GM23338 (cell line): ENCODE data around the gene FCHSD2. TPM values are rescaled to one million over a fixed set of nuclear protein-coding genes. Genes with fewer than 3 reads are reported as not detected.

Experiments used
- ATAC-seq: fragments of 200-7000 bp; cut with Tn5 transposase; 3 replicates; pipeline ENCODE4 v1.9.1; 2020
- DNase-seq: peaks from one replicate; pipeline ENCODE4 v3.0.0-alpha.2; 2015; ENCODE audit warnings: low spot score
- H2AFZ ChIP-seq: fragments of 200-600 bp; sonication (generic); 2 replicates; pipeline ENCODE4 v1.8.0; 2016; ENCODE audit warnings: antibody characterized with exemption, mild to moderate bottlenecking, moderate library complexity
- H3F3A ChIP-seq: fragments of 200-600 bp; sonication (generic); replicated peaks from 2 replicates; pipeline ENCODE4 v1.8.0; 2017; ENCODE audit warnings: antibody characterized with exemption, mixed run types, low read depth
- H3K27ac ChIP-seq: fragments of 200-600 bp; sonication (generic); 2 replicates; pipeline ENCODE4 v1.6.1; 2016; ENCODE audit warnings: low read depth
- H3K27me3 ChIP-seq: fragments of 200-600 bp; sonication (generic); 2 replicates; pipeline ENCODE4 v1.8.0; 2016; ENCODE audit warnings: mild to moderate bottlenecking, mixed run types, moderate library complexity; ENCODE audit not compliant: insufficient read depth
- H3K36me3 ChIP-seq: fragments of 200-600 bp; sonication (generic); 2 replicates; pipeline ENCODE4 v1.8.0; 2016; ENCODE audit warnings: mild to moderate bottlenecking; ENCODE audit not compliant: insufficient read depth
- H3K4me1 ChIP-seq: fragments of 200-600 bp; sonication (generic); 2 replicates; pipeline ENCODE4 v1.8.0; 2016; ENCODE audit warnings: mild to moderate bottlenecking, moderate library complexity; ENCODE audit not compliant: insufficient read depth
- H3K4me2 ChIP-seq: fragments of 200-600 bp; sonication (generic); 2 replicates; pipeline ENCODE4 v1.7.1; 2017; ENCODE audit warnings: mixed run types
- H3K4me3 ChIP-seq: fragments of 200-600 bp; sonication (generic); 2 replicates; pipeline ENCODE4 v1.6.1; 2016; ENCODE audit warnings: mixed run types
- H3K79me2 ChIP-seq: fragments of 200-600 bp; sonication (generic); replicated peaks from 2 replicates; pipeline ENCODE4 v1.8.0; 2017; ENCODE audit warnings: mild to moderate bottlenecking; ENCODE audit not compliant: insufficient read depth
- H3K9me2 ChIP-seq: fragments of 200-600 bp; sonication (generic); 2 replicates; pipeline ENCODE4 v1.8.0; 2017; ENCODE audit not compliant: insufficient read depth
- H4K20me1 ChIP-seq: fragments of 200-600 bp; sonication (generic); replicated peaks from 2 replicates; pipeline ENCODE4 v1.8.0; 2017; ENCODE audit warnings: mild to moderate bottlenecking; ENCODE audit not compliant: insufficient read depth
- H3K27ac Mint-ChIP-seq: 2 replicates; pipeline ENCODE4 v1.8.0; 2020; ENCODE audit warnings: inconsistent platforms, mild to moderate bottlenecking, moderate library complexity, mixed read lengths
- H3K27me3 Mint-ChIP-seq: 3 replicates; pipeline ENCODE4 v1.8.0; 2022; ENCODE audit warnings: low read depth, mild to moderate bottlenecking, moderate library complexity, mixed read lengths, inconsistent platforms; ENCODE audit not compliant: insufficient read depth, poor library complexity
- H3K36me3 Mint-ChIP-seq: 3 replicates; pipeline ENCODE4 v1.8.0; 2021; ENCODE audit warnings: low read depth, mild to moderate bottlenecking, inconsistent platforms, moderate library complexity, mixed read lengths
- H3K4me1 Mint-ChIP-seq: 3 replicates; pipeline ENCODE4 v1.8.0; 2020; ENCODE audit warnings: mild to moderate bottlenecking, inconsistent platforms, mixed read lengths
- H3K4me3 Mint-ChIP-seq: 3 replicates; pipeline ENCODE4 v1.8.0; 2021; ENCODE audit warnings: moderate library complexity, mild to moderate bottlenecking, inconsistent platforms, mixed read lengths
- H3K9me3 Mint-ChIP-seq: 3 replicates; pipeline ENCODE4 v1.8.0; 2020; ENCODE audit warnings: moderate library complexity, mild to moderate bottlenecking, inconsistent platforms, mixed read lengths
- CREB1 ChIP-seq: fragments of 250-450 bp; sonication (Bioruptor Pico); IDR thresholded peaks from 2 replicates; pipeline ENCODE4 v1.5.0; 2020; ENCODE audit warnings: low read depth, mild to moderate bottlenecking, moderate library complexity
- EZH2 ChIP-seq: fragments of 200-600 bp; sonication (generic); IDR thresholded peaks from one replicate; pipeline ENCODE4 v1.8.0; 2017; ENCODE audit warnings: antibody characterized with exemption, mild to moderate bottlenecking, low read depth; ENCODE audit not compliant: unreplicated experiment
- NANOG ChIP-seq: IDR thresholded peaks from 2 replicates; pipeline ENCODE4 v1.6.1; 2016; ENCODE audit warnings: antibody characterized with exemption, borderline replicate concordance
- POLR2AphosphoS5 ChIP-seq: IDR thresholded peaks from 2 replicates; pipeline ENCODE4 v1.6.1; 2016; ENCODE audit warnings: antibody characterized with exemption, low read depth
- REST ChIP-seq: IDR thresholded peaks from one replicate; pipeline ENCODE4 v1.6.1; 2018; ENCODE audit warnings: antibody characterized with exemption; ENCODE audit not compliant: unreplicated experiment
- STAT1 ChIP-seq: IDR thresholded peaks from one replicate; pipeline ENCODE4 v1.6.1; 2016; ENCODE audit warnings: antibody characterized with exemption; ENCODE audit not compliant: unreplicated experiment
- ZNF114 ChIP-seq: fragments of 250-450 bp; sonication (Bioruptor Pico); IDR thresholded peaks from 2 replicates; pipeline ENCODE4 v1.5.0; 2020; ENCODE audit warnings: mild to moderate bottlenecking, moderate library complexity
- polyA plus RNA-seq: library from polyadenylated mRNA; unstranded; fragments of >200 nt; fragmentation: Nextera tagmentation; extraction: Ambion mirVana; gene quantifications from 2 replicates; pipeline ENCODE4 v1.2.1, GENCODE V29; 2016
- total RNA-seq: library from RNA; depleted of rRNA; stranded (reverse); fragments of >200 nt; shearing (Covaris generic); gene quantifications from 2 replicates; pipeline ENCODE4 v1.2.3, GENCODE V29; 2014
- TF ChIP-seq, protein P1 (sequence below): fragments of 250-450 bp; sonication (Bioruptor Pico); IDR thresholded peaks from 2 replicates; pipeline ENCODE4 v1.5.0; 2020; ENCODE audit warnings: mild to moderate bottlenecking, moderate library complexity
- TF ChIP-seq, protein P2 (sequence below), 2 experiments: fragments of 200-600 bp in 1 of 2; sonication (generic) in 1 of 2; conservative IDR thresholded peaks; 2 replicates each; pipeline versions ENCODE4 v1.5.1 to v1.6.1; 2016 to 2017; ENCODE audit warnings: antibody characterized with exemption in 2 of 2, low read depth in 2 of 2, mild to moderate bottlenecking in 2 of 2, moderate library complexity in 1 of 2

Gene FCHSD2
- total and polyA plus RNA-seq, 2 experiments from 2014 or later: 3.6 to 5.2 TPM

DNA sequence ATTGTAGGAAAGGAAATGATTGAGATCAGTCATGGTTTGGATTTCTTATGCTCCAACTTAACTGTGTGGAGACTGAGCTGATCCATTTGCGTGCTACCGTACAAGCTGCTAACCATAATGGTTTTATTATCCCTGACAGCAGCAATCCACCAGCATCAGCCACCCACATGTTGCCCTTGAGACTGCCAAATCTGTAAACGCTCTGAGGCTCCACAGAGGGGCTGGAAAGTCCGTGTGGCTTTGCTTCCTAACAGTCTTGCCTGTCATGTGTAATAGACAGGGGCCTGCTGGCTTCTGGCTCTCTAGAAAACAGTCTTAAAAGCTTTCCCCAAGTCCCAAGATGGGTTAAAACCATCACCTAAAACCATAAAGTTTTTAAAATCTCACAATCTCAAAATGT lies 297.8 kb downstream of the FCHSD2 start (continued):
- TF ChIP-seq EZH2 (no peak), STAT1 (no peak), POLR2AphosphoS5 (no peak), CREB1 (CRISPR knock-in tag) (no peak), ZNF114 (CRISPR knock-in tag) (no peak), REST (no peak)

DNA sequence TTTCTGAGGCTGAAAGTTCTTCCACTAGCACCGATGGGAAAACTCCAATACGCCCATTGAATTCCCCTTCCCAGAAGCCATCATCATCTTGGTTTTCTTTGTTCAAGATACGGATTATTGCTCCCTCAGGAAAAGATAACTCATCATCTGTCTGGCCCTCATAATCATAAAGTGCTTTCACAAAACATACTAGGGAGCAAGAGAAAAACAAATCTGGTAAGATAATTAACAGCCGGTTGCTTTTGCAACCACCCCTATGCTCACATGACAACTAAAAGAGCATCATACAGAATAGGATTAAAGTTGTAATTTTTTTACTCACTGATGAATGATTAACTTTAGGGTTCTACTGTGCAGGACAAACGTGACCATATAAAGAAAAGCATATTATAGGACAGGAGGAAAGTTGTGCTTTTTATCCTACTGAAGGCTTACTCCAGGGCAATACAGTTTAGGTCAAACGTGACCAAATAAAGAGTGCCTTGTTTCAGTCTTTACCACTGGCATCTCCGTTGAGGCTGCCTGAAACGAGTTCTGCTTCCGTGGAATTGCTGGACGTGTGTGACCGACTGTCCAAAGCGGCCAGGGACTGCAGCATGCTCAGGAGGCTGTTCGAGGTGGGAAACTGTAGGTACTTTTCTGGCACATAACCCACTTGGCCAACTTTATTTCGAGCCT lies 299.3 kb downstream of the FCHSD2 start:
- H3K27me3 Mint-ChIP-seq: no peaks in the 10 kb centered on the region
- peaks cover 4% of the 10 kb centered on the region; the same call in 1 of the 2 replicates for H3F3A ChIP-seq
- no peaks in the 10 kb centered on the region for H3K9me2 ChIP-seq
- H3K4me1 ChIP-seq: no peaks in the 10 kb centered on the region
- no peak overlapping the region for H3K27ac Mint-ChIP-seq
- no peak overlapping the region for H3K4me2 ChIP-seq
- no peaks in the 10 kb centered on the region for H3K36me3 ChIP-seq
- DNase-seq: no peak
- H3K36me3 Mint-ChIP-seq: no peaks in the 10 kb centered on the region
- H3K9me3 Mint-ChIP-seq: no peaks in the 10 kb centered on the region
- no peaks in the 10 kb centered on the region; the same call in 1 of the 2 replicates for H4K20me1 ChIP-seq
- H3K4me3 ChIP-seq: no peak overlapping the region
- H3K4me3 Mint-ChIP-seq: no peak overlapping the region
- peaks cover 8% of the 10 kb centered on the region; the same call in 1 of the 3 replicates for H3K4me1 Mint-ChIP-seq
- H3K79me2 ChIP-seq: no peaks in the 10 kb centered on the region
- no peak overlapping the region for H3K27ac ChIP-seq
- no peaks in the 10 kb centered on the region for H3K27me3 ChIP-seq
- no peak for ATAC-seq
- TF ChIP-seq ZNF114 (CRISPR knock-in tag): no peak
- no peak for TF ChIP-seq POLR2AphosphoS5
- TF ChIP-seq, protein P1, sequence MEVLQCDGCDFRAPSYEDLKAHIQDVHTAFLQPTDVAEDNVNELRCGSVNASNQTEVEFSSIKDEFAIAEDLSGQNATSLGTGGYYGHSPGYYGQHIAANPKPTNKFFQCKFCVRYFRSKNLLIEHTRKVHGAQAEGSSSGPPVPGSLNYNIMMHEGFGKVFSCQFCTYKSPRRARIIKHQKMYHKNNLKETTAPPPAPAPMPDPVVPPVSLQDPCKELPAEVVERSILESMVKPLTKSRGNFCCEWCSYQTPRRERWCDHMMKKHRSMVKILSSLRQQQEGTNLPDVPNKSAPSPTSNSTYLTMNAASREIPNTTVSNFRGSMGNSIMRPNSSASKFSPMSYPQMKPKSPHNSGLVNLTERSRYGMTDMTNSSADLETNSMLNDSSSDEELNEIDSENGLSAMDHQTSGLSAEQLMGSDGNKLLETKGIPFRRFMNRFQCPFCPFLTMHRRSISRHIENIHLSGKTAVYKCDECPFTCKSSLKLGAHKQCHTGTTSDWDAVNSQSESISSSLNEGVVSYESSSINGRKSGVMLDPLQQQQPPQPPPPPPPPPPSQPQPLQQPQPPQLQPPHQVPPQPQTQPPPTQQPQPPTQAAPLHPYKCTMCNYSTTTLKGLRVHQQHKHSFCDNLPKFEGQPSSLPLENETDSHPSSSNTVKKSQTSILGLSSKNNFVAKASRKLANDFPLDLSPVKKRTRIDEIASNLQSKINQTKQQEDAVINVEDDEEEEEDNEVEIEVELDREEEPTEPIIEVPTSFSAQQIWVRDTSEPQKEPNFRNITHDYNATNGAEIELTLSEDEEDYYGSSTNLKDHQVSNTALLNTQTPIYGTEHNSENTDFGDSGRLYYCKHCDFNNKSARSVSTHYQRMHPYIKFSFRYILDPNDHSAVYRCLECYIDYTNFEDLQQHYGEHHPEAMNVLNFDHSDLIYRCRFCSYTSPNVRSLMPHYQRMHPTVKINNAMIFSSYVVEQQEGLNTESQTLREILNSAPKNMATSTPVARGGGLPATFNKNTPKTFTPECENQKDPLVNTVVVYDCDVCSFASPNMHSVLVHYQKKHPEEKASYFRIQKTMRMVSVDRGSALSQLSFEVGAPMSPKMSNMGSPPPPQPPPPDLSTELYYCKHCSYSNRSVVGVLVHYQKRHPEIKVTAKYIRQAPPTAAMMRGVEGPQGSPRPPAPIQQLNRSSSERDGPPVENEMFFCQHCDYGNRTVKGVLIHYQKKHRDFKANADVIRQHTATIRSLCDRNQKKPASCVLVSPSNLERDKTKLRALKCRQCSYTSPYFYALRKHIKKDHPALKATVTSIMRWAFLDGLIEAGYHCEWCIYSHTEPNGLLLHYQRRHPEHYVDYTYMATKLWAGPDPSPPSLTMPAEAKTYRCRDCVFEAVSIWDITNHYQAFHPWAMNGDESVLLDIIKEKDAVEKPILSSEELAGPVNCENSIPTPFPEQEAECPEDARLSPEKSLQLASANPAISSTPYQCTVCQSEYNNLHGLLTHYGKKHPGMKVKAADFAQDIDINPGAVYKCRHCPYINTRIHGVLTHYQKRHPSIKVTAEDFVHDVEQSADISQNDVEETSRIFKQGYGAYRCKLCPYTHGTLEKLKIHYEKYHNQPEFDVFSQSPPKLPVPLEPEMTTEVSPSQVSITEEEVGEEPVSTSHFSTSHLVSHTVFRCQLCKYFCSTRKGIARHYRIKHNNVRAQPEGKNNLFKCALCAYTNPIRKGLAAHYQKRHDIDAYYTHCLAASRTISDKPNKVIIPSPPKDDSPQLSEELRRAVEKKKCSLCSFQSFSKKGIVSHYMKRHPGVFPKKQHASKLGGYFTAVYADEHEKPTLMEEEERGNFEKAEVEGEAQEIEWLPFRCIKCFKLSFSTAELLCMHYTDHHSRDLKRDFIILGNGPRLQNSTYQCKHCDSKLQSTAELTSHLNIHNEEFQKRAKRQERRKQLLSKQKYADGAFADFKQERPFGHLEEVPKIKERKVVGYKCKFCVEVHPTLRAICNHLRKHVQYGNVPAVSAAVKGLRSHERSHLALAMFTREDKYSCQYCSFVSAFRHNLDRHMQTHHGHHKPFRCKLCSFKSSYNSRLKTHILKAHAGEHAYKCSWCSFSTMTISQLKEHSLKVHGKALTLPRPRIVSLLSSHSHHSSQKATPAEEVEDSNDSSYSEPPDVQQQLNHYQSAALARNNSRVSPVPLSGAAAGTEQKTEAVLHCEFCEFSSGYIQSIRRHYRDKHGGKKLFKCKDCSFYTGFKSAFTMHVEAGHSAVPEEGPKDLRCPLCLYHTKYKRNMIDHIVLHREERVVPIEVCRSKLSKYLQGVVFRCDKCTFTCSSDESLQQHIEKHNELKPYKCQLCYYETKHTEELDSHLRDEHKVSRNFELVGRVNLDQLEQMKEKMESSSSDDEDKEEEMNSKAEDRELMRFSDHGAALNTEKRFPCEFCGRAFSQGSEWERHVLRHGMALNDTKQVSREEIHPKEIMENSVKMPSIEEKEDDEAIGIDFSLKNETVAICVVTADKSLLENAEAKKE (CRISPR knock-in tag): no peak
- TF ChIP-seq, protein P2, sequence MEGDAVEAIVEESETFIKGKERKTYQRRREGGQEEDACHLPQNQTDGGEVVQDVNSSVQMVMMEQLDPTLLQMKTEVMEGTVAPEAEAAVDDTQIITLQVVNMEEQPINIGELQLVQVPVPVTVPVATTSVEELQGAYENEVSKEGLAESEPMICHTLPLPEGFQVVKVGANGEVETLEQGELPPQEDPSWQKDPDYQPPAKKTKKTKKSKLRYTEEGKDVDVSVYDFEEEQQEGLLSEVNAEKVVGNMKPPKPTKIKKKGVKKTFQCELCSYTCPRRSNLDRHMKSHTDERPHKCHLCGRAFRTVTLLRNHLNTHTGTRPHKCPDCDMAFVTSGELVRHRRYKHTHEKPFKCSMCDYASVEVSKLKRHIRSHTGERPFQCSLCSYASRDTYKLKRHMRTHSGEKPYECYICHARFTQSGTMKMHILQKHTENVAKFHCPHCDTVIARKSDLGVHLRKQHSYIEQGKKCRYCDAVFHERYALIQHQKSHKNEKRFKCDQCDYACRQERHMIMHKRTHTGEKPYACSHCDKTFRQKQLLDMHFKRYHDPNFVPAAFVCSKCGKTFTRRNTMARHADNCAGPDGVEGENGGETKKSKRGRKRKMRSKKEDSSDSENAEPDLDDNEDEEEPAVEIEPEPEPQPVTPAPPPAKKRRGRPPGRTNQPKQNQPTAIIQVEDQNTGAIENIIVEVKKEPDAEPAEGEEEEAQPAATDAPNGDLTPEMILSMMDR (conservative IDR thresholded peaks at IDR 0.05; ENCODE audit: low read depth in 2 of 2): no peak
- no peak for TF ChIP-seq NANOG
- no peak for TF ChIP-seq REST
- TF ChIP-seq STAT1: no peak
- no peak overlapping the region for H2AFZ ChIP-seq
